ENCODE results near the gene COL20A1.
"Not testable (repeated sequence)": the region's sequence is repeated elsewhere in the genome, so short reads cannot be mapped to it uniquely, and the experiment has no call there.

Gene COL20A1

DNA sequence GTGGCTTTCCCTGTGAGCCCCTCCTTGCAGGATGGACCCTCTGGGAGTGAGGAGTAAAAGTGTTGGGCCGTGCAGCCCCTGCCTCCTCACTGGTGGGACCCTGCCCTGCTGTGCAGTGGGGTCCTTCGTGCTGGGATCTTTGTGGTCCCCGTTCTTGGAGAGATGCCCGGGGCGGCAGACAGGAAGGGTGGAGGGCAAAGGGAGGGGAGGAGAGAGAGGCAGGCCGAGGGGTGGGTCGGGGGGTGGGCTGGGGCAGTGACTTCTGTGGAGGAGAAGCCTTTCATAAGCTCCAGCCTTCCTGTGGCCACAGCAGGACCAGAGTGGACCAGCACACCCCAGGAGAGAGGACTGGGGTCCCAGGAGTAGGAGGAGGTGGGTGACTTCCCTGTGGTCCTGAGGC lies at the start of gene COL20A1:
Gene COL20A1 (plus strand): TSS at position 283 of the 400 bp plus-strand sequence. CDS start 1,922 bp downstream, outside the sequence.
- no peak for DNase-seq (ENCODE audit: low read depth)

- DNase-seq (ENCODE audit: low read depth) = no peak
These were observed 49.3 kb upstream of the COL20A1 start for GRCh38 chr20:63243604-63244247.

GRCh38 chr20:63244468-63244867 lies 48.5 kb upstream of the COL20A1 start:
- DNase-seq (ENCODE audit: low read depth) = no peak

DNA sequence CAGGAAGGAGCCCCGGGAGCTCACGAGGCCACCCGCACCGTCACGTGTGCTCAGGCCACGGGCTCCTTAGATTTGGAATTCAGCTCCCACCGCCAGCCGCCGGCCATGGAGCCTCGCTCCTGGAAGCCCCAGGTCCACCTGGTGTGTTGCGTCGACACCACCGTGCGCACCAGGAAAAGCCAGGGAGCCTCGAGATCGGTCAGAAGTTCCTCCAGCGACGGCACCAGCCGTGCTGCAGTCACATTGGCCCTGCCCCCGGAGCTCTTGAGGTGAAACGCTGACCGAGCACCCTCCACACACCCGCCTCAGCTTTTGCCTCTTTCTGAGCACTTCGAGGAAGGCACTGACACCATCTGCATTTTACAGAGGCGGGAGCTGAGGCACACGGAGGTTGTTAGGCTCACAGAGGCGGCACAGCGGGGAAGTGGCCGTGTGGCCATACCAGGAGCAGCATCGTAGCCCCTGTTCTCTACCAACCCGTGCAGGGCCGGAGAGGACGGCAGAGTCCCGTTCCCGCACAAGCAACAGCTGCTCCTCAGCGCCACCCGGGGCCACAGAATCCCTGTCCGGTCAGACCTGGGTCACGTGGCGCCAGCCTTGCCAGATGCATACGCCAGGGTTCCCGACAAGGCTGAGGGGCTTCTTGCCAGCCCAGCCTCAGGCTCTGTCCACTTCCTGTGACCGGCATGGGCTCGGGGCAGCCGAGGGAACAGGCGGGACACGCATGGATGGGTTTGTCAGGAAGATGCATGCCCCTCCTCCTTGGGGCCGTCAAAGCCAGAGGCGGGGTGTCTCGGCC lies 46.3 kb upstream of the COL20A1 start:
- no peak for DNase-seq (ENCODE audit: low read depth)

GRCh38 chr20:63247671-63248228 lies 45.2 kb upstream of the COL20A1 start:
- DNase-seq (ENCODE audit: low read depth) = no peak

- DNase-seq (ENCODE audit: low read depth) = no peak
These were observed 44.0 kb upstream of the COL20A1 start for GRCh38 chr20:63248835-63249591.

DNA sequence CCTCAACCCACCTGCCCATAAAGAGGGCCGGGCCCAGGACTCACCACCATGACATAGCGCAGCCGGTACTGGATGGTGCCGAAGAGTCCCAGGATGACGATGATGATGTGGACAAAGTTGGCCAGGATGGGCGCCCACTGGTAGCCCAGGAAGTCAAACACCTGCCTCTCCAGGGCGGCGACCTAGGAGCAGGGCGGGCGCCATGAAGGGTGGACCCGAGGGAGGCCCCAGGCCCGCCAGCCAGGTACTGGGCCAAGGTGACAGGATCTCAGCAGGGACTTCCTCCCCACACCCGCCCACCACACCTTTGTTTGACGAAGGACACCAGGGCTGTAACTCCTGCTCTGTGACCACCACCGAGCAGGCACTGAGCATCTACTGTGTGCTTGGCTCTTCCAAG lies 43.1 kb upstream of the COL20A1 start:
- DNase-seq (ENCODE audit: low read depth) = no peak

DNA sequence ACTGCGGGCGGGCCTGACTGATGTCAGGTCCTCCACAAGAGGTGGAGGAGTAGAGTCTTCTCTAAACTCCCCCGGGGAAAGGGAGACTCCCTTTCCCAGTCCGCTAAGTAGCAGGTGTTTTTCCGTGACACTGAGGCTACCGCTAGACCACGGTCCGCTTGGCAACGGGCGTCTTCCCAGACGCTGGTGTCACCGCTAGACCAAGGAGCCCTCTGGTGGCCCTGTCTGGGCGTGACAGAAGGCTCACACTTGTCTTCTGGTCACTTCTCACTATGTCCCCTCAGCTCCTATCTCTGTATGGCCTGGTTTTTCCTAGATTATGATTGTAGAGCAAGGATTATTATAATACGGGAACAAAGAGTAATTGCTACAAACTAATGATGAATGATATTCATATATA lies 41.6 kb upstream of the COL20A1 start:
- not testable (repeated sequence) for DNase-seq (ENCODE audit: low read depth)

DNA sequence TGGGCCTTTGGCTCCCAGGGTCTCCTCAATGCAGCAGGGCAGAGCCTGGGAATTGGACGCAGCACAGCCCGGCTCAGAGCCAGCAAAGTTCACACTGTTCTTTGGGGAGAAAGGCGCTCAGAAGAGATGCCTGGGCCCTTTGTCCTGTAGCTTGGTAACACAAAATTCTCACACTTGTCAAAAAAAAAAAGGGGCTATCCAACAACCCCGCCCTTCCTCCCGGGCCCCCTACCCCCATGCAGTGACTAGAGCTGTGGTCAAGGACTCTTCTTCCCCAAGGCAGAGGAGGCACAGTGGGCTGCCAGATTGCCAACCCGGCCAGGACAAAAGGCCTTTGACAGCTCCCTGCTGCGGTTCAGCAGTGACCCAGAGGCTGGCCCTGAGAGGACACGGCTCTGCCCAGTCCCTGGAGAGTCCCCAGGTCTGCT lies 40.7 kb upstream of the COL20A1 start:
- no peak for DNase-seq (ENCODE audit: low read depth)

DNA sequence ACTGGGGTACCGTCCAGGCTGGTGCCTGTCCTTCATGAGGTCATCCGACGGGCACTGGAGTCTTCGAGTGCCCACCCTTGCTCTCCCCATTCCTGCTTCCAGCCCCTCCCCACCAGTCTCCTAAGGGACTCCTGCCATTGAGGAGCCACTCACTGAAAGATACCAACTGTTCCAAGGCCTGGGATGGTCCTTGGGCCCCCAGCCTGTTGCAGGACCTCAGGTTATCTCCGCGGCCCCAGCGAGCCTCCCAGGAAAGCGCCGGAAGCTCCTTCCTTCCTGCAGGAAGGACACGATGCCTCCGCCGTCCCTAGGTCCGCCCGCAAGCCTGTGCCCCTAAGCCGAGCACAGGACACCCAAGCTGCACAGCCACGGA lies 39.9 kb upstream of the COL20A1 start:
- DNase-seq (ENCODE audit: low read depth) = no peak

- DNase-seq (ENCODE audit: low read depth) = no peak
These were observed 39.4 kb upstream of the COL20A1 start for GRCh38 chr20:63253438-63254231.

- DNase-seq (ENCODE audit: low read depth) = no peak
These were observed 38.8 kb upstream of the COL20A1 start, which contains the start of gene NKAIN4 for GRCh38 chr20:63254232-63254605. NKAIN4 (minus strand) TSS chr20:63254463; CDS start chr20:63254450, 13 bp downstream.

DNA sequence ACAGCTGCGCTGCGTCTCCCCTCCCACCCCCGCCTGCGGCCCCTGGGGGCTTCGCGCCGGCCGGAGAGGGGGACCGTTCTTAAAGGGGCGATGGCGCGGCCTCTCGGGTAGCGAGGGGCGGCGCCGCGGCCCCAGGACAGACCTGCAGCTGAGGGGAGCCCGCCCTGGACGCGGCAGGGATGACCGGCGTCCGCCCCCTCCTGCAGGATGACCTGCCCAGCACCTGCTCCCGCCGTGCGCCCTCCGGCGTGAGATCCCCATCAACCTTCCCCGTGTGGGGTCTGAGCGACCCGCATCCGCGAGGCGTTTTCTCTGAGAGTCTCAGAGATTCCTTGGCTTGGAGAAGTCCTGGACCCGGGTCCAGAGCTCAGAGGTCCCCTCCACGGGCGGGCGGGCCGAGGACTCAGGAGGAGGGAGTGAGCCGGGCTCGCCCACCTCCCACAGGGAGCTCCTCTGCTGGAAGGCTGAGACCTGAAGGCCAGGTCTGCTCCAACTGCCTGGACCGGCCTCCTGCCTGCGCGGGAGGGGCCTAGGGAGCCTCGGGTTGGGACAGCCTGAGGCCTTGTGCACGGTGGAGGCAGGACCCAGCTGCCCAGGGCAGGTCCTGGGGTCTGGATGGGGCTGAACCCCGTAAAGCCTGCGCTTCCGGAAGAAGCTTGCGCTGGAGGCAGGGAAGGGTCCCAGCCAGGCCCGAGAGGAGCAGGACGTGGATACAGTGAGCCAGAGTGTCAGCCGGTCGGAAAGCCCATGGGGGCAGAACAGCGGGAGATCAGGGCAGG lies 38.2 kb upstream of the COL20A1 start:
- DNase-seq (ENCODE audit: low read depth) = no peak

GRCh38 chr20:63255931-63256704 lies 36.9 kb upstream of the COL20A1 start:
- no peak for DNase-seq (ENCODE audit: low read depth)

- DNase-seq (ENCODE audit: low read depth) = no peak
These were observed 36.0 kb upstream of the COL20A1 start for GRCh38 chr20:63256954-63257353.

- DNase-seq (ENCODE audit: low read depth) = no peak
These were observed 35.4 kb upstream of the COL20A1 start for GRCh38 chr20:63257629-63258028.

DNA sequence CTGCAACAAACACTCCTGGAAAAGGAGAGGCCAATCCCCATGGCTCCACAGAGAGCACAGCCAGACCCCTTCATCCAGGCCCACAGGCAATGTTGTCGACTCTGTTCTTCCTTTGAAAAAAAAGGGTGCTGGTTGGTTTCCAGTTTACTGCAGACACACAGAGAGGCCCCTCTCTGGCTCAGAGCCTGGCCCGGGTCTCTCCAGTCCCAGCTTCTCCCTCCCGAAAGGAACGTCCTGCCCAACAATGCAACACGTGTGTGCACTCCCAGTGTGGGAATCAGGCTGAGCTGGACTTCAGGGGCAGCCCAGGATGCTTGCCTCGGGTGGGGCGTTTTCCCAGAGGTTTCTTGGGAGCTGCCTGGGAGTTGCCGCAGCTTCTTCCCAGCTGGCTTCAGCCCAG lies 34.2 kb upstream of the COL20A1 start:
- DNase-seq (ENCODE audit: low read depth) = no peak

DNA sequence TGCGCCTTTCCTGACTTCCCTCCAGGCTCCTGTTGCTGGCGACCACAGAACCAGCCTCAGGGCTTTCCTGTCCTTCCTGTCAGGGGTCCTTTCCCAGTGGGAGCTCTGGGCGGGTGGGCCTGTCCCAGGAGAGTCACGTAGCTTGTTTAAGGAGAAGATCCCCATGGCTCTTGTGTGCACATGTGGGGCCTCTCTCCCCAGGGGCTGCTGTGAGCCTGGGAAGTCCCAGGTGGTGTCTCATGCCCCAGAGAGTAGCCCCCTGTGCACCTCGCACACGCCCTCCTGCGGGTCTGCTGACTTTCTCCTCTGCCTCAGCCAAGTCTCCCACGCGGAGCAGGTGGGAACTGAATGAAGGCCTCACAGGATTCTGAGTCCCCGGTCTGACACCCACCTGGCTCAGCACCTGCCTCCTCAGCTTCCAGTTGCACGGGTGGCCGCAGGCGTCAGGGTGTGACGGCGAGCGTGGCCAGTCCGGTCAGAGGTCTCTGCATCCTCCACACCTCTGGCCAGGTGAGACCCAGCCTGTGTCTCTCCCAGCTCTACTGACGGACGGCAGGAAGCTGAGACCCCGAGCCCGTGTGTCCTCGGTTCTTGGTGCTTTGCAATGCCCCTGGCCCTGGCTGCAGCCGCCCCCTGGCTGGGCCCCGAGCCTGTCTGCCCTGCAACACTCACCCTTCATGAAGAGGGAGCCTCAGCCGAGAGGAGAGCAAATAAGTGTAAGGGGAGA lies 33.1 kb upstream of the COL20A1 start:
- no peak for DNase-seq (ENCODE audit: low read depth)

GRCh38 chr20:63260521-63260920 lies 32.5 kb upstream of the COL20A1 start:
- no peak for DNase-seq (ENCODE audit: low read depth)
